ENCODE data around the gene RRH.
"Not testable (repeated sequence)": the region's sequence is repeated elsewhere in the genome, so short reads cannot be mapped to it uniquely, and the experiment has no call there.

The RRH gene

DNA sequence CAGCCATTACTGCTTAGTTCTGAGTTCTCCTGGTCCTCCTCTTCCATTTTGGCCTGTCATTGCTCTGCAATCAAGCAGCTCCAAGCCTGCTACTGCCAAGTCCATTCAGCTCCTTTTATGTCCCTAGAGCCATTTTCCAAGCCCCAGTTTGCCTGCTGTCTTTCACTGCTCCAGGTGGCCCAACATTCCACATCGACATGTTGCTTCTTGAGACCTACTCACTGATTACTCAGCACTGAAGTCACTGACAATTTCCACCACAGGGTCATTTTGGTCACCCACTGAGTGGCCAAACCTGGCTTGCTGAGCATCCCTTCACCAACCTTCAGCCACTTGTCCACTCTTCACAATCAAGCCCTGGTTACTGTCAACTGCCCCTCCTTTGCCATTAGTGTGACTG lies 47.3 kb downstream of the RRH start:
- no peak overlapping the region for H3K4me3 ChIP-seq (ENCODE audit: low read length)
- no peak for TF ChIP-seq CTCF (IDR thresholded peaks at IDR 0.05; ENCODE audit: insufficient read depth, low read depth, low read length, missing control alignments)
- peak; percentile 62 for DNase-seq (ENCODE audit: low read depth)

DNA sequence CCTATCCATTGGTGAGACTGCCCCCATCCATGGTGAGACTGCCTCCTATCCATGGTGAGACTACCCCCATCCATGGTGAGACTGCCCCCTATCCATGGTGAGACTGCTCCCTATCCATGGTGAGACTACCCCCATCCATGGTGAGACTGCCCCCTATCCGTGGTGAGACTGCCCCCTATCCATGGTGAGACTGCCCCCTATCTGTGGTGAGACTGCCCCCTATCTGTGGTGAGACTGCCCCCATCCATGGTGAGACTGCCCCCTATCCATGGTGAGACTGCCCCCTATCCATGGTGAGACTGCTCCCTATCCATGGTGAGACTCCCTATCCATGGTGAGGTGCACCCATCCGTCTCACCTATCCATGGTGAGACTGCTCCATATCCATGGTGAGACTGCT lies 47.8 kb downstream of the RRH start:
- DNase-seq (ENCODE audit: low read depth); H3K4me3 ChIP-seq (ENCODE audit: low read length): not testable (repeated sequence)

DNA sequence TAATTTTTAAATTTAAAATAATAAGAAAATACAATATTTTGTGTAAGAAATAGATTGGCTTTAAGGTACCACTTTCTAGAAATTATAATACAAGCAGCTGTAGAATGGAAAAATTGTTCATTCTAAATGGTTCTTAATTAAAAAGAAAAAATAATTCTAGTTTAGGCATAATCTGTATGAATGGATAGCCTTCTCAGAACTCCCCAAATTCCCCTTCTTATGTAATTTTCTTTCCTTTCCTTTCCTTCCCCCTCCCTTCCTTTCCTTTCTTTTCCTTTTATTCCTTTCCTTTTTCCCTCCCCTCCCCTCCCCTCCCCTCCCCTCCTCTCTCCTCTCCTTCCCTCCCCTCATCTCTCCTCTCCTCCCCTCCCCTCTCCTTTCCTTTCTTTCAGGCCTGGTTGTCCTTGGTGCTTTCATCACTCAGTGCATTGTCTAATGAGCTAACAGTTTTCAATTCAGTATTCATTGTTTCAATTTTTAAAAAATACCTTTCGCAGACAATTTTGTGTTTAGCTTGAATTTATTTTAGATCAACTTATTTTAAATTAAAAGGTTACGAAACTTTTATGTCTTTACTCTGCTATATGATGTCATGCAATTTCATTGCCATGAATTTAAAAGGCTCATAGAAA lies 49.0 kb downstream of the RRH start:
- no peak for TF ChIP-seq CTCF (IDR thresholded peaks at IDR 0.05; ENCODE audit: insufficient read depth, low read depth, low read length, missing control alignments)
- no peak overlapping the region for H3K4me3 ChIP-seq (ENCODE audit: low read length)
- no peak for DNase-seq (ENCODE audit: low read depth)

GRCh38 chr4:109877400-109877799 lies 49.6 kb downstream of the RRH start:
- no peak for TF ChIP-seq CTCF (IDR thresholded peaks at IDR 0.05; ENCODE audit: insufficient read depth, low read depth, low read length, missing control alignments)
- DNase-seq (ENCODE audit: low read depth) = peak; percentile 41
- H3K4me3 ChIP-seq (ENCODE audit: low read length) = no peak overlapping the region

- no peak for TF ChIP-seq CTCF (IDR thresholded peaks at IDR 0.05; ENCODE audit: insufficient read depth, low read depth, low read length, missing control alignments)
- no peak for DNase-seq (ENCODE audit: low read depth)
- H3K4me3 ChIP-seq (ENCODE audit: low read length) = no peak overlapping the region
Measured at GRCh38 chr4:109878355-109878754, 50.6 kb downstream of the RRH start.

DNA sequence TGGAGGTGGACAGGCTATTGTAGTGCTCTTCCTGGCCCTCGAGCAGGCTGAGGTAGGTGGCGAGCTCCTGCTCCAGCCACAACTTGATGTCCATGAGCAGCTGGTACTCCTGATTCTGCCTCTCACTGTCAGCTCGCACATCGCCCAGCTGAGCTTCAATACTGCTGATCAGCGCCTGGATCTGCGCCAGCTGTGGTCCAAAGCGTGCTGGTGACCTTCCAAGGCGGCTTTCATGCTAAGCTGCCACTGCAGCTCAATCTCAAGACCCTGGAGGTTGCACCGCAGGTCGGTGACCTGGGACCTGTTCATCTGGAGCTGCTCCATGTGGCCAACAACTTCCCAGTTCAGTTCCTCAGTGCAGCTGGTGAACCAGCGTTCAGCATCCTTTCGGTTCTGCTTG lies 51.3 kb downstream of the RRH start:
- H3K4me3 ChIP-seq (ENCODE audit: low read length) = no peak overlapping the region
- TF ChIP-seq CTCF (IDR thresholded peaks at IDR 0.05; ENCODE audit: insufficient read depth, low read depth, low read length, missing control alignments) = no peak
- DNase-seq (ENCODE audit: low read depth) = no peak

- no peak overlapping the region for H3K4me3 ChIP-seq (ENCODE audit: low read length)
- no peak for TF ChIP-seq CTCF (IDR thresholded peaks at IDR 0.05; ENCODE audit: insufficient read depth, low read depth, low read length, missing control alignments)
- DNase-seq (ENCODE audit: low read depth) = no peak
Measured at GRCh38 chr4:109879636-109880314, 52.0 kb downstream of the RRH start.

Data from epithelial cell of esophagus (primary cell).